Measurements from ENCODE around the gene SERPINA1.

GRCh38 chr14:94388027-94388383, 397 bp downstream of the SERPINA1 start:
- no peak for TF ChIP-seq EZH2 (IDR thresholded peaks at IDR 0.05; ENCODE audit: borderline replicate concordance)
- no peak for TF ChIP-seq CTCF (IDR thresholded peaks at IDR 0.05; ENCODE audit: poor library complexity)
